ENCODE data around the gene AGAP1.

AGAP1 gene

GRCh38 chr2:235918876-235919275 lies 425.0 kb downstream of the AGAP1 start:
- no peak for DNase-seq (ENCODE audit: low read depth)

- DNase-seq (ENCODE audit: low read depth): no peak
These were observed 426.5 kb downstream of the AGAP1 start for GRCh38 chr2:235920216-235920865.

GRCh38 chr2:235921508-235922191 lies 427.8 kb downstream of the AGAP1 start:
- no peak for DNase-seq (ENCODE audit: low read depth)

- DNase-seq (ENCODE audit: low read depth): no peak
These were observed 429.0 kb downstream of the AGAP1 start for GRCh38 chr2:235922839-235923238.

GRCh38 chr2:235923859-235924674 lies 430.2 kb downstream of the AGAP1 start:
- no peak for DNase-seq (ENCODE audit: low read depth)

- DNase-seq (ENCODE audit: low read depth): no peak
These were observed 430.8 kb downstream of the AGAP1 start for GRCh38 chr2:235924675-235925063.

GRCh38 chr2:235925250-235925919 lies 431.5 kb downstream of the AGAP1 start:
- no peak for DNase-seq (ENCODE audit: low read depth)

GRCh38 chr2:235926229-235926628 lies 432.4 kb downstream of the AGAP1 start:
- no peak for DNase-seq (ENCODE audit: low read depth)

GRCh38 chr2:235928751-235929370 lies 435.0 kb downstream of the AGAP1 start:
- DNase-seq (ENCODE audit: low read depth): no peak

GRCh38 chr2:235930701-235931100 lies 436.9 kb downstream of the AGAP1 start:
- no peak for DNase-seq (ENCODE audit: low read depth)

GRCh38 chr2:235931676-235932075 lies 437.8 kb downstream of the AGAP1 start:
- no peak for DNase-seq (ENCODE audit: low read depth)

- DNase-seq (ENCODE audit: low read depth): no peak
These were observed 440.4 kb downstream of the AGAP1 start for GRCh38 chr2:235934059-235934773.

GRCh38 chr2:235934774-235935484 lies 441.1 kb downstream of the AGAP1 start:
- DNase-seq (ENCODE audit: low read depth): no peak

GRCh38 chr2:235935773-235936172 lies 441.9 kb downstream of the AGAP1 start:
- no peak for DNase-seq (ENCODE audit: low read depth)

GRCh38 chr2:235936493-235936892 lies 442.6 kb downstream of the AGAP1 start:
- DNase-seq (ENCODE audit: low read depth): no peak

- DNase-seq (ENCODE audit: low read depth): no peak
These were observed 443.2 kb downstream of the AGAP1 start for GRCh38 chr2:235937087-235937486.

GRCh38 chr2:235937526-235937925 lies 443.7 kb downstream of the AGAP1 start:
- DNase-seq (ENCODE audit: low read depth): no peak

GRCh38 chr2:235937936-235938335 lies 444.1 kb downstream of the AGAP1 start:
- no peak for DNase-seq (ENCODE audit: low read depth)

GRCh38 chr2:235938611-235939010 lies 444.8 kb downstream of the AGAP1 start:
- DNase-seq (ENCODE audit: low read depth): no peak

GRCh38 chr2:235939471-235939870 lies 445.6 kb downstream of the AGAP1 start:
- no peak for DNase-seq (ENCODE audit: low read depth)

- DNase-seq (ENCODE audit: low read depth): no peak
These were observed 446.5 kb downstream of the AGAP1 start for GRCh38 chr2:235940330-235940729.
